Measurements from ENCODE around the gene C1R. TPM values are rescaled to one million over a fixed set of nuclear protein-coding genes. Genes with fewer than 3 reads are reported as not detected.

C1R gene
- 9.8 and 19.0 TPM in 2 replicates for total RNA-seq (2014; rRNA removed; shearing (Covaris generic); ENCODE audit: low replicate concordance)

GRCh38 chr12:7092229-7092985 is at the start of gene C1R:
Gene C1R, minus strand, starts transcription at chr12:7092445. Its CDS starts 57 bp downstream, at chr12:7092388.
- in situ Hi-C loops (cut with HindIII; ENCODE audit: low pct_unique_long_range_greater_than_20kb, low sequenced_read_pairs), result no loop called here

GRCh38 chr12:7141351-7142005 is 49.2 kb upstream of the C1R start:
- in situ Hi-C loops (cut with HindIII; ENCODE audit: low pct_unique_long_range_greater_than_20kb, low sequenced_read_pairs), result no loop called here
- no peak for DNase-seq (ENCODE audit: low read depth)

More at GRCh38 chr12:7092229-7092985, at the start of gene C1R:
- peak; percentile 56 for DNase-seq (ENCODE audit: low read depth)

GRCh38 chr12:7139200-7139599 is 47.0 kb upstream of the C1R start:
- no peak for DNase-seq (ENCODE audit: low read depth)
- in situ Hi-C loops (cut with HindIII; ENCODE audit: low pct_unique_long_range_greater_than_20kb, low sequenced_read_pairs), result no loop called here

GRCh38 chr12:7137908-7138307 is 45.7 kb upstream of the C1R start:
- DNase-seq (ENCODE audit: low read depth), result no peak
- in situ Hi-C loops (cut with HindIII; ENCODE audit: low pct_unique_long_range_greater_than_20kb, low sequenced_read_pairs), result no loop called here

- in situ Hi-C loops (cut with HindIII; ENCODE audit: low pct_unique_long_range_greater_than_20kb, low sequenced_read_pairs), result no loop called here
- DNase-seq (ENCODE audit: low read depth), result no peak
Observed at GRCh38 chr12:7136676-7137075, 44.4 kb upstream of the C1R start.

- in situ Hi-C loops (cut with HindIII; ENCODE audit: low pct_unique_long_range_greater_than_20kb, low sequenced_read_pairs), result no loop called here
- no peak for DNase-seq (ENCODE audit: low read depth)
Observed at GRCh38 chr12:7136071-7136470, 43.8 kb upstream of the C1R start.

GRCh38 chr12:7134396-7135166 is 42.3 kb upstream of the C1R start:
- no peak for DNase-seq (ENCODE audit: low read depth)
- in situ Hi-C loops (cut with HindIII; ENCODE audit: low pct_unique_long_range_greater_than_20kb, low sequenced_read_pairs), result no loop called here

GRCh38 chr12:7131502-7131866 is 39.2 kb upstream of the C1R start:
- in situ Hi-C loops (cut with HindIII; ENCODE audit: low pct_unique_long_range_greater_than_20kb, low sequenced_read_pairs), result no loop called here
- no peak for DNase-seq (ENCODE audit: low read depth)

GRCh38 chr12:7130701-7131501 is 38.7 kb upstream of the C1R start:
- DNase-seq (ENCODE audit: low read depth), result peak; percentile 22

GRCh38 chr12:7129872-7130691 is 37.8 kb upstream of the C1R start, which contains the start of gene CLSTN3:
Gene CLSTN3, plus strand, starts transcription at chr12:7130371. Its CDS starts 278 bp downstream, at chr12:7130649.
- in situ Hi-C loops (cut with HindIII; ENCODE audit: low pct_unique_long_range_greater_than_20kb, low sequenced_read_pairs), result no loop called here
- peak; percentile 54 for DNase-seq (ENCODE audit: low read depth)

More at GRCh38 chr12:7130701-7131501, 38.7 kb upstream of the C1R start:
- in situ Hi-C loops (cut with HindIII; ENCODE audit: low pct_unique_long_range_greater_than_20kb, low sequenced_read_pairs), result no loop called here

GRCh38 chr12:7129287-7129871 is 37.1 kb upstream of the C1R start:
- in situ Hi-C loops (cut with HindIII; ENCODE audit: low pct_unique_long_range_greater_than_20kb, low sequenced_read_pairs), result no loop called here
- no peak for DNase-seq (ENCODE audit: low read depth)

- in situ Hi-C loops (cut with HindIII; ENCODE audit: low pct_unique_long_range_greater_than_20kb, low sequenced_read_pairs), result no loop called here
- no peak for DNase-seq (ENCODE audit: low read depth)
Observed at GRCh38 chr12:7128681-7129286, 36.5 kb upstream of the C1R start, which contains the start of gene RBP5. Gene RBP5, minus strand, starts transcription at chr12:7128889. Its CDS starts 114 bp downstream, at chr12:7128775.

GRCh38 chr12:7127916-7128626 is 35.8 kb upstream of the C1R start:
- in situ Hi-C loops (cut with HindIII; ENCODE audit: low pct_unique_long_range_greater_than_20kb, low sequenced_read_pairs), result no loop called here
- DNase-seq (ENCODE audit: low read depth), result no peak

GRCh38 chr12:7125632-7126227 is 33.5 kb upstream of the C1R start:
- in situ Hi-C loops (cut with HindIII; ENCODE audit: low pct_unique_long_range_greater_than_20kb, low sequenced_read_pairs), result no loop called here
- DNase-seq (ENCODE audit: low read depth), result no peak

GRCh38 chr12:7123806-7124522 is 31.7 kb upstream of the C1R start:
- in situ Hi-C loops (cut with HindIII; ENCODE audit: low pct_unique_long_range_greater_than_20kb, low sequenced_read_pairs), result no loop called here
- no peak for DNase-seq (ENCODE audit: low read depth)
